GM18505 (cell line): ENCODE data around the gene VPS9D1.
"Not testable (repeated sequence)": the region's sequence is repeated elsewhere in the genome, so short reads cannot be mapped to it uniquely, and the experiment has no call there.

Experiments
- ATAC-seq: cut with Tn5 transposase; IDR thresholded peaks from one replicate; pipeline ENCODE4 v1.9.1; 2021; ENCODE audit not compliant: unreplicated experiment
- POLR2A ChIP-seq: IDR thresholded peaks from 4 replicates; pipeline ENCODE4 v1.6.1; 2011; ENCODE audit warnings: borderline replicate concordance; ENCODE audit not compliant: insufficient read depth, insufficient read length; ENCODE audit errors: extremely low read depth

VPS9D1 gene

DNA sequence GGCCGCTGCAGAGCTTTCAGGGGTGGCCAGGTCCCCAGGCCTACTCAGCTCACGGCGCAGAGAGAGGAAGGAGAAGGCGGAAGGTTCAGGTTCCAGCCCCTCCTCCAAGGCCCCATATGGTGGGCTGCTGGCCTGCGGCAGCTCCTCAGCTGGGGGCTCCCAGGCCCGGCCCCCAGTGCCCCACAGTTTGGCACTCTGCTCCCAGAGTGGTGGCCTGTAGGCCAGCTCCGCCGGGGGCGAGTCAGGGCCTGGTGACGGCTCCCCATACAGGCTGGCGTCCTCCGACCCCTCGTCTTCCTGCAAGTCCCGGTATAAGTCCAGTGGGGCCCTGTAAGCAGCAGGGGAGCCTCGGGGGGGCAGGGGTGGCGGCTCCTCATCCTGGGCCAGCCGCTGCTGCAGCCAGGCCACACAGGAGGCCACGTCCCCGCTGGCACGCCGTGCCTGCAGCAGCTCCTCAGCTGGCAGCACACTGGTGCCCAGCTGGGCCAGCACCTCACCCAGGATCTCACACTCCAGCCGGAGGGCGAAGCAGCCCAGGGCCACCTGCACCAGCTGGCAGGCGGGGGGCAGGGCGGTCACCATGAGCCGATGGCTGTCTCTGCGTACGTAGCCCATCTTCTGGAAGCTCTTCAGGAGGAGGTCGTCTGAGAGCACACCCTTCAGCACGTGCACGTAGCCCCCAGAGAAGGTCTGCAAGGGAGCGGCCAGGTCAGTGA lies 22.9 kb downstream of the VPS9D1 start:
- no peak for TF ChIP-seq POLR2A
- ATAC-seq = no peak

DNA sequence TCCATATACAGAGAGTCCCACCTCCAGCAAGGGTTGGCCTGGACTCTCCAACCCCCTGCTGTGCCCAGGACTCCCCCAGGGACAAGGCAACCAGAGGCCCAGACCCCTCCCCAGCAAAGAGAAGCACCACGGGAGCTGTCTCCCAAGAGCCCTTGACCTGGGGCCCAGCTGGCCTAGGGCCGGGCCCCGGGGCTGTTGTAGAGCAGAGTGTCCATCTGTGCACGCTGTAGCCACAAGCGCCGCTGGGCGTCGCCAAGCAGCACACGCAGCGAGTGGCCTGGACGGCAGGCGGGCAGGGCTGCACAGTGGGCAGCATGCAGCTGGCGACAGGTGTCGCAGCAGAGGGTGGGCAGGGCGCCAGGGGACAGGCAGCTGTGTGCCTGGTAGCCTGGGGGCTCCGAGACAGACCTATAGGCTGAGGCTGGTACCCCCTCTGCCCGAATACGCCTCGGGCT lies 23.5 kb downstream of the VPS9D1 start:
- TF ChIP-seq POLR2A = no peak
- ATAC-seq = no peak

- peak; percentile 6 for TF ChIP-seq POLR2A
- ATAC-seq = no peak
Observed at GRCh38 chr16:89696670-89697128, 24.0 kb downstream of the VPS9D1 start.

GRCh38 chr16:89695875-89696669 lies 24.6 kb downstream of the VPS9D1 start:
- no peak for ATAC-seq
- no peak for TF ChIP-seq POLR2A

DNA sequence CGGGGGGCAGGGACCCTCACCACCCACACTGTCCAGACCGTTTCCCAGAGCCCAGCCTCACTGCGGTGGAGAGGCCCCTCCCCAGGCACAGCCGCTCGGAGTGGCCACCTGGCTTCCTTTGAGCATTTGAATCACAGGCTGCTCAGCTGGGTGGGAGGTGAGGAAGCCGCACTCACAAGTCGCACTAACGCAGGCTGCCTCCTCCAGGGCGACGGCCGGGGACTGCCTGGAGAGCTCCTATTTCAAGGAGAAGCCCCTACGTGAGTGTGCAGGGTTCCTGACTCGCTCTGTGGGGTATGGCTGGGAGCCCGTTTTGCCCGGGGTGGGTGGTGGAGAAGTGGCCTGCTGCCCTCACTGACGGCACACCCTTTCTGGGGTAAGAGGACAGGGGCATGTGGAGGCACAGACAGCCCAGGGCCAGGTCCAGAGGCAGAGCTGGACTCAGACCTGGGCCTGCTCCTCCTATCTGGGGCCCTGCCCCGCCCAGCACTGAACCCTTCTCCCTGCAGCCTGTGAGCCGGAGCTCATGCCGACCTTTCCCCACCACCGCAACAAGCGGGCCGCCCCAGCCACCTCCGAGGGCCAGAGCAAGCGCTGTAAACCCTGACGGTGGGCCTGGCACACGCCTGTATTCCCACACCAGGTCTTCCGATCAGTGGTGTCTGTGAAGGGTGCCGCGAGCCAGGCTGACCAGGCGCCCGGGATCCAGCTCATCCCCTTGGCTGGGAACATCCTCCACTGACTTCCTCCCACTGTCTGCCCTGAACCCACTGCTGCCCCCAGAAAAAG lies 25.4 kb downstream of the VPS9D1 start:
- TF ChIP-seq POLR2A = no peak
- ATAC-seq = no peak

DNA sequence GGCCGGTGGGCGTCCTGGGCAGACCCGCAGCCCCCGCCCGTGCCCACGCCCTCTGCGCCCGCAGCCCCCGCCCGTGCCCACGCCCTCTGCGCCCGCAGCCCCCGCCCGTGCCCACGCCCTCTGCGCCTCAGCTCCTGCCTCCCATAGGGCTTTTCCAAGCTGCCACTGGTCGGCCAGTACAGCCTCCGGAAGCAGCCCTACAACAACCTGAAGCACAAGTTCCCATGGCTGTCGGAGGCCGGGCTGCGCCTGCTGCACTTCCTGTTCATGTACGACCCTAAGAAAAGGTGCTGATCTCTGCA lies 26.0 kb downstream of the VPS9D1 start:
- ATAC-seq = not testable (repeated sequence)

- no peak for ATAC-seq
- no peak for TF ChIP-seq POLR2A
Observed at GRCh38 chr16:89693931-89694783, 26.5 kb downstream of the VPS9D1 start.

GRCh38 chr16:89693289-89693731 lies 27.4 kb downstream of the VPS9D1 start:
- TF ChIP-seq POLR2A = no peak
- no peak for ATAC-seq

DNA sequence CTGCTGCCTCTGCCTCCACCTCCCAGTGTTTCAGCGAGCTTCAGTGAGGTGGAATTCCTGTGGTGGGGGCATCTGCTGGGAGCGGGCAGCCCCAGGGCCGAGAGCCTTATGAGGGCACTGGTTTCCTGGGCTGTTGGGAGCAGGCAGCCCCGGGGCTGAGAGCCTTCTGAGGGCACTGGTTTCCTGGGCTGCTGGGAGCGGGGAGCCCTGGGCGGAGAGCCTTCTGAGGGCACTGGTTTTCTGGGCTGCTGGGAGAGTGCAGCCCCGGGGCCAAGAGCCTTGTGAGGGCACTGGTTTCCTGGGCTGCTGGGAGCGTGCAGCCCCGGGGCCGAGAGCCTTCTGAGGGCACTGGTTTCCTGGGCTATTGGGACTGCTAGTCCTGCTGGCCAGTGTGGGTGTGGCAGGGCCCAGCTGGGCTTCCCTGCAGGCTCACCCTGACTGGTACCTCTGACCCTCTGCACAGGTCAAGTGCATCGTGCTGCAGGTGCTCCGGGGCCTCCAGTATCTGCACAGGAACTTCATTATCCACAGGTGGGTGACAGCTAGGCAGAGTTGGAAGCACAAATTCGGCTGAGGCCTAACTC lies 28.6 kb downstream of the VPS9D1 start:
- no peak for ATAC-seq
- no peak for TF ChIP-seq POLR2A

GRCh38 chr16:89691231-89691985 lies 29.3 kb downstream of the VPS9D1 start:
- ATAC-seq = no peak
- no peak for TF ChIP-seq POLR2A

- TF ChIP-seq POLR2A = no peak
- ATAC-seq = no peak
Observed at GRCh38 chr16:89690392-89690901, 30.3 kb downstream of the VPS9D1 start.

- ATAC-seq = not testable (repeated sequence)
Observed at GRCh38 chr16:89689621-89690020, 31.1 kb downstream of the VPS9D1 start.
